GM21737 (cell line): Measurements from ENCODE around the gene ZRSR2.
"Not testable (repeated sequence)": the region's sequence is repeated elsewhere in the genome, so short reads cannot be mapped to it uniquely, and the experiment has no call there.

ENCODE experiments used
- ATAC-seq: cut with Tn5 transposase; IDR thresholded peaks from one replicate; pipeline ENCODE4 v1.9.1; 2021; ENCODE audit warnings: mild to moderate bottlenecking, moderate library complexity; ENCODE audit not compliant: unreplicated experiment

ZRSR2 gene

GRCh38 chrX:15790769-15791290, 546 bp downstream of the ZRSR2 start:
- ATAC-seq, result peak; percentile 8

- ATAC-seq, result no peak
These were observed 7.4 kb downstream of the ZRSR2 start for GRCh38 chrX:15797707-15798106.

DNA sequence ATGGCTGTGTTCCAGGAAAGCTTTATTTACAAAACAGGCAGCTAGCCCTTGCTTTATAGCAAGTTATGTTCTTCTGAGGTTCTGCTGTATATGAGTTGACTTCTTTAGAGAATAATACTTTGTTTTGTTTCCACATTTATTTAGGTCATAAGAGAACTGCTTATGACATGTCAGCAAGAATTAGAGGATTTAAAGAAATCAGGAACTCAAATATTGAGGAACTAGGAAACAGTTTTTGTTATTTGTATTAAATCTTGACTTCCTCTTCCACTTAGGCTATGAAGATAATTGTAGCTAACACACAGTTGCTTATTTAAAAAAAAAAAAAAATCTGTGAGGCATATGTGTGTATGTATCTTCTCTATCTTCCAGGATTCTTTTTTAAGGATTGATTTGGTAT, 14.3 kb downstream of the ZRSR2 start:
- no peak for ATAC-seq

- ATAC-seq, result no peak
These were observed 18.0 kb downstream of the ZRSR2 start for GRCh38 chrX:15808254-15808653.

- no peak for ATAC-seq
These were observed 22.1 kb downstream of the ZRSR2 start for GRCh38 chrX:15812192-15812938.

GRCh38 chrX:15813416-15813815, 23.1 kb downstream of the ZRSR2 start:
- ATAC-seq, result no peak

GRCh38 chrX:15814771-15815365, 24.6 kb downstream of the ZRSR2 start:
- ATAC-seq, result no peak

DNA sequence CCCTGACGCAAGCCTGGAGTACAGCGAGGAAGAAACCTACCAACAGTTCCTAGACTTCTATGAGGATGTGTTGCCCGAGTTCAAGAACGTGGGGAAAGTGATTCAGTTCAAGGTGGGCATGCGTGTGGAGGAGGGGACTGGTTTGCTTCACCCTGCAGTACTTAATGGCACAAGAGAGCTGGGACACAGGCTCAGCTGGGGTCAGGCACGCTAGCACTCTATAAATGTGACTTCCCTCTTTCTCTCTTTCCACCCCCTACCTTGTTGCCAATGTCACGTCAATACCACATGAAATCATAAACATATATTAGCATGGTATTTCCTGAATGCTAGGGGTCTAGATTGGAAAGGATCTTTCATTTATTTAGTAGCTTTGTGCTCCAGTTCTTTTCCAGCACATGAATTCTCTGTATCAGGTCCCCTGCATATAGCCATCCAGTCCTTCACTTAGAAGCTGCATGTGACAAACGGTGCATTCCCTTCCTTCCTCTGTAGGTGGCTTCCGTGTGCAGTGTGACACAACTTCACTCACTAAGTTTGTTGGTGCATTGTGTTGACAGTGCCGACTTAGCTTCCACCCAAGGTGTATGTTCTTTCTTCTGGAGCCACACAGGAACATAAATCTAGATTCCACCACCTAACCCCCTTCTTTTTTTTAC, 25.6 kb downstream of the ZRSR2 start:
- no peak for ATAC-seq

- no peak for ATAC-seq
These were observed 26.1 kb downstream of the ZRSR2 start for GRCh38 chrX:15816438-15816809.

- ATAC-seq, result no peak
These were observed 26.6 kb downstream of the ZRSR2 start for GRCh38 chrX:15816886-15817285.

- ATAC-seq, result no peak
These were observed 30.1 kb downstream of the ZRSR2 start for GRCh38 chrX:15820106-15821073.

DNA sequence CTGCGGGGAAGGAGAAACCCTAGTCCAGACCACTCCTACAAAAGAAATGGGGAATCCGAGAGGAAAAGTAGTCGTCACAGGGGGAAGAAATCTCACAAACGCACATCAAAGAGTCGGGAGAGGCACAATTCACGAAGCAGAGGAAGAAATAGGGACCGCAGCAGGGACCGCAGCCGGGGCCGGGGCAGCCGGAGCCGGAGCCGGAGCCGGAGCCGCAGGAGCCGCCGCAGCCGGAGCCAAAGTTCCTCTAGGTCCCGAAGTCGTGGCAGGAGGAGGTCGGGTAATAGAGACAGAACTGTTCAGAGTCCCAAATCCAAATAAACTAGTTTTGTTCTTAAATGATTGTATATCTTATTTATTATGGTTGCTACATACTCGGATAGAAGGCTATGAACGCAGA, 32.6 kb downstream of the ZRSR2 start:
- ATAC-seq, result no peak

GRCh38 chrX:15825936-15826335, 35.7 kb downstream of the ZRSR2 start:
- ATAC-seq, result no peak

- no peak for ATAC-seq
These were observed 38.9 kb downstream of the ZRSR2 start for GRCh38 chrX:15829217-15829616.

DNA sequence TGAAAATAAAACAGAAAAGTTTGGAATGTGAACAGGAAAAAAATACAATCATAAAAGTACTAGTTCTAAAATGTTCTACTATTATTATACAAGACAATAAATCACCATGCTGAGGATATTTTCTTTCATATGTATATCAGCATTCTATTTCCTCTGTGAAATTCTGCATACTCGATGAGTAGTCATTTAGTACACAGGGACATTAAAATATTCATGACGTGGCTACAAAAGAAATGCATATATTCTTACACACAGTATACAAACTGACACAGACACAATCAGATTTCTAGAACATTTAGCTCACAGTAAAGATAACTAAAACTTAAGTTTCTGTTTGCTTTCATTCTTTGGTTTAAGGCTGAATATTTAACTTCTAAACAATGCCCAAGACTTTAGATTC, 41.1 kb downstream of the ZRSR2 start:
- ATAC-seq, result not testable (repeated sequence)

GRCh38 chrX:15834053-15834452, 43.8 kb downstream of the ZRSR2 start:
- ATAC-seq, result no peak

DNA sequence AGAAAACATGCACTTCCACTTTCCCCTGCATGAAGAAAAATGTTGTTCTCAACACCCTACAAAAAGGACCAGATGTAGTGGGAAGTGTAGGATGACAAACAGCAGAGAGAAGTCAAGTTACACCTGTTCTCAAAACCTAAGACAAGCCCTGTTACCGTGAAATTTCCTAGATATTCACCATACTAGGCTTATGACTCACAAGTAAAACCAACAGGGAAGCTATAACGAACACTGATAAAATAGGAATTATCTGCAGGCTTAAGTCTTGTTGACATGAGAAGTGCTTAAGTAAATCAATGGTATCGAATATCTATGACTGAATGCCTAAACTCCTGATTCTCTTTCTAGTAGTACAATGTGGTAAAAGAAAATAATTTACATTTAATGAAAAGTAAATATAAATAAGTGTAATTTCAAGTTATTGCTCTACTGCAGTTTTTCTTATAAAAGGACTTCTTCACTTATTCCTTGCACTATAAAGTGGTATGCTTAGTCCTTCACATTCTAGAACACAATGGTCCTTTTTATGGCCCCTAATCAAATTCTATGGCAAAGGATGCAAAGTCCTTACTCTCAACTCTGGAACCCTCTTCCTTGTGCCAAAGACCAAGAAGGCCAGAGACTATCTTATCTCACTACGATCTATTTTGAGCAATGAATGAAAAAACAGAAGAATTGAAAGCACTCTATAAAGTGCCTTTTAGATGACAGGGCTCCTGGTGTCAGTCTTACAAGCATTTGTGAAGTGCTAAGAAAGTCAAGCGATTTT, 44.7 kb downstream of the ZRSR2 start:
- no peak for ATAC-seq

DNA sequence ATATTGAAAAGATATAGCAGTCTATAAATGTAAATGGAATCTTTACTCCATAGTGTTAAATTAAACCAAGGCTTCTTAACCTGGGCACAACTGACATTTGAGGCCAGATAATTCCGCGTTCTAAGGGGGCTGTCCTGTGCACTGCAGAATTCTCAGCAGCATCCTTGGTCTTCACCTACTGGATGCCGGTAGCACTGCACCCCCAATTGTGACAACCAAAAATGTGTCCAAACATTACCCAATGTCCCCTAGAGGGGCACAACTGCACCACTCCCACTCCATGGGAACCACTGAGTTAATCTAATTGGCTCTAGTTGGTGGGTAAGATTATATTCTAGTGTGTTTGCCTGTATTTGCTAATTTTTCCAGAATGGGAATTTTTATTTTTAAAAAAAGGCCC, 47.7 kb downstream of the ZRSR2 start:
- ATAC-seq, result no peak

DNA sequence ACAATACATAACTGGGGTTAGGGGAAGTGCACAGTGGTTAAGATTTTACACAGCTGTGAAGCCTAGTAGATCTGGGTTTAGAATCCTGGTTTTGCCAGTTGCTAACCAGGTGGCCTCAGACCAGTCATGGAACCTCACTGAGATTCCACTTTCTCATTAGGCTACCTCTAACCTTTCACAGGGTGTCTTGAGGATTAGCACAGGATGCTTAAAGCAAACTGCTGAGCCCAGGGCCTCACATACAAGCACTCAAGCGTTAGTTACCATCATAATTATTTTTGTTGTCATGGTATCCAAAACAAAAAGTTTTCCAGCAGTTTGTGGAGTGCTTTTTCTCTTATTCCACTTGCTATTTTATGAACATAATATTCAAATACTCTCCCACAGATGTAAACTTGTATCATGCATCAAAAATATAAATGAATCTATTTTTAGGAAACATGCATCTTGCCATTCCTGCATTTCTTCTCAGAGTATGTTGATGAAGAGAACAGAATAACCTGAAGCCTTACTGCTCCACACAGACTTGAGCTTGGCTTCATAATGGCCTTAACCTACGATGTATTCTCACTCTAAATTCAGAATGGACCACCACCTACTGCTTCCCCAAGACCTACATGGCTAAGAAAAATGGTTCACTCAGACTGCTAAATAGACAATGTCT, 51.7 kb downstream of the ZRSR2 start:
- ATAC-seq, result no peak

DNA sequence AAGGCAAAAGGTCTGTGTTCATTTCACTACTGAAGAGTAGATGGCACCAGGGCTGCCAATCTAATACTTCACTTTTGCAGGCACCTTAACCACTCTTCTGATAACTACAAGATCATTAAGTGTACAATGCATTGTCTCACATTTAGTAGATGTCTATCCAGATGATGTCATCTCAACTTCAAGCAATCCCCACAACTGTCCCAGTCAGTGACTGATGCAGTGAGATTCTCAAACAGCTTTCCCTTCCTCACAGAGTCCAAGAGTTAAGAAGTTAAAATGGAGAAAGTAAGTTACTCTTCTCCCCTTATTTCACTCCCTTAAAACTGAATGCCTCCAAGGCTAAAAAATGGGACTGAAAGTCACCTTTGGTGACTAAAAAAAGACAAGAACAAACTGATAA, 53.7 kb downstream of the ZRSR2 start:
- ATAC-seq, result no peak
